Suprapubic skin (tissue), 4 donors: ENCODE measurements around the gene TAS2R30. TPM values are rescaled to one million over a fixed set of nuclear protein-coding genes. Genes with fewer than 3 reads are reported as not detected.

Experiments
- DNase-seq, 2 donors: peaks; one replicate each; pipeline ENCODE4 v3.0.0-alpha.2; 2019; ENCODE audit warnings: low spot score in 2 of 2
- H3K27ac ChIP-seq: fragments of 200-600 bp; sonication (generic); one replicate; pipeline ENCODE4 v1.5.1; 2019
- H3K27me3 ChIP-seq: fragments of 200-600 bp; sonication (generic); one replicate; pipeline ENCODE4 v1.5.1; 2019
- H3K36me3 ChIP-seq: fragments of 200-600 bp; sonication (generic); one replicate; pipeline ENCODE4 v1.5.1; 2019
- H3K4me1 ChIP-seq: fragments of 200-600 bp; sonication (generic); one replicate; pipeline ENCODE4 v1.5.1; 2019
- H3K4me3 ChIP-seq: fragments of 200-600 bp; sonication (generic); one replicate; pipeline ENCODE4 v1.5.1; 2019; ENCODE audit warnings: mild to moderate bottlenecking
- H3K9me3 ChIP-seq: fragments of 200-600 bp; sonication (generic); one replicate; pipeline ENCODE4 v1.5.1; 2019
- CTCF ChIP-seq, 2 donors: fragments of 200-600 bp in 1 of 2; fragments of 450-650 bp in 1 of 2; sonication (generic) in 1 of 2; IDR thresholded peaks; one replicate each; pipeline ENCODE4 v1.5.1; 2016 to 2019; ENCODE audit warnings: antibody characterized with exemption in 2 of 2, mild to moderate bottlenecking in 1 of 2, moderate library complexity in 1 of 2
- EP300 ChIP-seq: sonication (generic); formaldehyde crosslinking; IDR thresholded peaks from one replicate; pipeline ENCODE4 v1.6.1; 2017; ENCODE audit warnings: antibody characterized with exemption
- POLR2A ChIP-seq, 2 donors: fragments of 450-650 bp; IDR thresholded peaks; one replicate each; pipeline ENCODE4 v1.6.1; 2017; ENCODE audit warnings: antibody characterized with exemption in 2 of 2, mild to moderate bottlenecking in 2 of 2, moderate library complexity in 2 of 2
- POLR2AphosphoS5 ChIP-seq, 3 donors: sonication (generic); formaldehyde crosslinking; IDR thresholded peaks; one replicate each; pipeline ENCODE4 v1.6.1; 2017; ENCODE audit warnings: antibody characterized with exemption in 3 of 3
- WGBS: methylation state at CpG from one replicate; pipeline ENCODE4 v1.1.5; 2018; 5-methylcytosine and 5-hydroxymethylcytosine counted together
- total RNA-seq, 4 donors: library from RNA; depleted of rRNA; stranded (reverse); fragments of >200 nt; gene quantifications; one replicate each; pipeline ENCODE4 v1.1.0, GENCODE V29; 2016

Gene TAS2R30
- total RNA-seq, 4 donors from 2014 or later, result 1.6 to 11.3 (median 4.1) TPM

- Histone ChIP-seq H3K4me3 (no peak overlapping the region), H3K36me3 (peaks cover 5% of the 10 kb centered on the region)
- WGBS, result 94% methylated on average over 1 of the region's 1 CpG
These were observed 13.0 kb upstream of the TAS2R30 start for GRCh38 chr12:11147420-11147819.

GRCh38 chr12:11144297-11144696 lies 9.9 kb upstream of the TAS2R30 start:
- DNase-seq, result no peak
- H3K4me1 ChIP-seq, result no peaks in the 10 kb centered on the region
- H3K27me3 ChIP-seq, result no peaks in the 10 kb centered on the region
- peaks cover 2% of the 10 kb centered on the region for H3K9me3 ChIP-seq
- H3K4me3 ChIP-seq, result no peak overlapping the region
- TF ChIP-seq POLR2A (IDR thresholded peaks at IDR 0.05) (no peak), POLR2AphosphoS5 (IDR thresholded peaks at IDR 0.05) (no peak)
- no peak overlapping the region for H3K27ac ChIP-seq
- H3K36me3 ChIP-seq, result peaks cover 10% of the 10 kb centered on the region
- WGBS, result 97% methylated on average over 5 of the region's 5 CpGs

More at GRCh38 chr12:11147420-11147819, 13.0 kb upstream of the TAS2R30 start:
- Histone ChIP-seq H3K9me3 (peaks cover 2% of the 10 kb centered on the region), H3K27ac (no peak overlapping the region), H3K4me1 (no peaks in the 10 kb centered on the region), H3K27me3 (no peaks in the 10 kb centered on the region)
- TF ChIP-seq CTCF (IDR thresholded peaks at IDR 0.05), result no peak
- TF ChIP-seq POLR2AphosphoS5 (IDR thresholded peaks at IDR 0.05), result no peak
- no peak for TF ChIP-seq POLR2A (IDR thresholded peaks at IDR 0.05)
- TF ChIP-seq EP300, result no peak
- no peak for DNase-seq

- TF ChIP-seq EP300, result no peak
- no peak for TF ChIP-seq CTCF (IDR thresholded peaks at IDR 0.05)
- TF ChIP-seq POLR2AphosphoS5 (IDR thresholded peaks at IDR 0.05), result no peak
- TF ChIP-seq POLR2A (IDR thresholded peaks at IDR 0.05), result no peak
- peaks cover 10% of the 10 kb centered on the region for H3K36me3 ChIP-seq
- no peak overlapping the region for H3K4me3 ChIP-seq
- H3K4me1 ChIP-seq, result no peaks in the 10 kb centered on the region
- no peak overlapping the region for H3K27ac ChIP-seq
- WGBS, result 91% methylated on average over 2 of the region's 2 CpGs
- H3K9me3 ChIP-seq, result peaks cover 2% of the 10 kb centered on the region
- DNase-seq, result no peak
- H3K27me3 ChIP-seq, result no peaks in the 10 kb centered on the region
These were observed 8.9 kb upstream of the TAS2R30 start for GRCh38 chr12:11143352-11143751.

- 89% methylated on average over 2 of the region's 2 CpGs for WGBS
- no peaks in the 10 kb centered on the region for H3K4me1 ChIP-seq
- no peaks in the 10 kb centered on the region for H3K27me3 ChIP-seq
These were observed 1.6 kb upstream of the TAS2R30 start for GRCh38 chr12:11136075-11136474.

GRCh38 chr12:11133816-11134215 lies 628 bp downstream of the TAS2R30 start:
- Histone ChIP-seq H3K27me3 (no peaks in the 10 kb centered on the region), H3K9me3 (no peaks in the 10 kb centered on the region), H3K4me1 (no peaks in the 10 kb centered on the region), H3K4me3 (no peak overlapping the region), H3K36me3 (no peaks in the 10 kb centered on the region), H3K27ac (no peak overlapping the region)
- 50% methylated on average over 2 of the region's 2 CpGs for WGBS
- no peak for DNase-seq
- no peak for TF ChIP-seq CTCF (IDR thresholded peaks at IDR 0.05)
- no peak for TF ChIP-seq EP300
- TF ChIP-seq POLR2A (IDR thresholded peaks at IDR 0.05), result no peak
- no peak for TF ChIP-seq POLR2AphosphoS5 (IDR thresholded peaks at IDR 0.05)

More at GRCh38 chr12:11136075-11136474, 1.6 kb upstream of the TAS2R30 start:
- H3K36me3 ChIP-seq, result no peaks in the 10 kb centered on the region
- no peak overlapping the region for H3K27ac ChIP-seq
- no peaks in the 10 kb centered on the region for H3K9me3 ChIP-seq
- H3K4me3 ChIP-seq, result no peak overlapping the region
- no peak for DNase-seq
- TF ChIP-seq POLR2A (IDR thresholded peaks at IDR 0.05), result no peak
- TF ChIP-seq CTCF (IDR thresholded peaks at IDR 0.05), result no peak
- TF ChIP-seq POLR2AphosphoS5 (IDR thresholded peaks at IDR 0.05), result no peak
- no peak for TF ChIP-seq EP300

GRCh38 chr12:11133162-11133561 lies 1.3 kb downstream of the TAS2R30 start:
- H3K4me3 ChIP-seq, result no peak overlapping the region
- WGBS, result 88% methylated on average over 2 of the region's 2 CpGs
- TF ChIP-seq POLR2A (IDR thresholded peaks at IDR 0.05), result no peak
- TF ChIP-seq EP300, result no peak
- TF ChIP-seq CTCF (IDR thresholded peaks at IDR 0.05), result no peak
- no peak for TF ChIP-seq POLR2AphosphoS5 (IDR thresholded peaks at IDR 0.05)
- H3K36me3 ChIP-seq, result no peaks in the 10 kb centered on the region
- no peaks in the 10 kb centered on the region for H3K4me1 ChIP-seq
- H3K27me3 ChIP-seq, result no peaks in the 10 kb centered on the region
- DNase-seq, result no peak
- H3K9me3 ChIP-seq, result no peaks in the 10 kb centered on the region
- no peak overlapping the region for H3K27ac ChIP-seq
